Measurements from ENCODE around the gene TMEM151B. TPM values are rescaled to one million over a fixed set of nuclear protein-coding genes. Genes with fewer than 3 reads are reported as not detected.

TMEM151B gene
- total and polyA plus RNA-seq, 9 of the 15 experiments (the other 6 are each of a cell fraction or from before 2014, with no cell fraction given) = not detected

- TF ChIP-seq ATF4 (CRISPR knock-in tag; IDR thresholded peaks at IDR 0.05) (0 out of 2 replicates have a peak, but pooled peaks have one; percentile 51), ZNF668 (CRISPR knock-in tag; IDR thresholded peaks at IDR 0.05) (0 out of 2 replicates have a peak, but pooled peaks have one; percentile 33), SMC3 (conservative IDR thresholded peaks at IDR 0.05; ENCODE audit: insufficient read depth, low read depth, low read length) (peak; percentile 86), DEAF1 (CRISPR knock-in tag; IDR thresholded peaks at IDR 0.05) (peak; percentile 90), CC2D1A (IDR thresholded peaks at IDR 0.05) (peak; percentile 83), TFAP4 (CRISPR knock-in tag; IDR thresholded peaks at IDR 0.05; ENCODE audit: borderline replicate concordance) (peak; percentile 62; the same call in 1 of the 2 replicates), STAT5A (IDR thresholded peaks at IDR 0.05; ENCODE audit: borderline replicate concordance, low read length) (no peak), SIN3B (IDR thresholded peaks at IDR 0.05; ENCODE audit: low read depth) (peak; percentile 16; the same call in 1 of the 2 replicates), CEBPZ (IDR thresholded peaks at IDR 0.05; ENCODE audit: borderline replicate concordance, low read depth, low read length) (no peak), NR2F6 (CRISPR knock-in tag; IDR thresholded peaks at IDR 0.05) (no peak), ZBTB7A (IDR thresholded peaks at IDR 0.05; ENCODE audit: borderline replicate concordance, control insufficient read depth, low read depth, low read length) (peak; percentile 66; the same call in 1 of the 2 replicates), TEAD1 (CRISPR knock-in tag; IDR thresholded peaks at IDR 0.05) (no peak), RB1 (IDR thresholded peaks at IDR 0.05; ENCODE audit: low read depth) (peak; percentile 51; the same call in 1 of the 2 replicates), POLR2G (IDR thresholded peaks at IDR 0.05; ENCODE audit: low read depth, low read length) (0 out of 2 replicates have a peak, but pooled peaks have one; percentile 31), FOXK1 (CRISPR knock-in tag; IDR thresholded peaks at IDR 0.05; ENCODE audit: borderline replicate concordance) (0 out of 2 replicates have a peak, but pooled peaks have one; percentile 15), MYNN (IDR thresholded peaks at IDR 0.05) (0 out of 2 replicates have a peak, but pooled peaks have one; percentile 30), MYNN (CRISPR knock-in tag; IDR thresholded peaks at IDR 0.05) (no peak), MTF1 (CRISPR knock-in tag; IDR thresholded peaks at IDR 0.05; ENCODE audit: borderline replicate concordance) (0 out of 2 replicates have a peak, but pooled peaks have one; percentile 12)
Observed at GRCh38 chr6:44234101-44235025, 35.9 kb upstream of the TMEM151B start (continued).

Data from K562 (cell line).